GM10847 (cell line): ENCODE results near the gene LRRK1.

Experiments
- POLR2A ChIP-seq: IDR thresholded peaks from 2 replicates; pipeline ENCODE4 v1.6.1; 2011; ENCODE audit not compliant: insufficient read length; ENCODE audit errors: extremely low read depth

Gene LRRK1

DNA sequence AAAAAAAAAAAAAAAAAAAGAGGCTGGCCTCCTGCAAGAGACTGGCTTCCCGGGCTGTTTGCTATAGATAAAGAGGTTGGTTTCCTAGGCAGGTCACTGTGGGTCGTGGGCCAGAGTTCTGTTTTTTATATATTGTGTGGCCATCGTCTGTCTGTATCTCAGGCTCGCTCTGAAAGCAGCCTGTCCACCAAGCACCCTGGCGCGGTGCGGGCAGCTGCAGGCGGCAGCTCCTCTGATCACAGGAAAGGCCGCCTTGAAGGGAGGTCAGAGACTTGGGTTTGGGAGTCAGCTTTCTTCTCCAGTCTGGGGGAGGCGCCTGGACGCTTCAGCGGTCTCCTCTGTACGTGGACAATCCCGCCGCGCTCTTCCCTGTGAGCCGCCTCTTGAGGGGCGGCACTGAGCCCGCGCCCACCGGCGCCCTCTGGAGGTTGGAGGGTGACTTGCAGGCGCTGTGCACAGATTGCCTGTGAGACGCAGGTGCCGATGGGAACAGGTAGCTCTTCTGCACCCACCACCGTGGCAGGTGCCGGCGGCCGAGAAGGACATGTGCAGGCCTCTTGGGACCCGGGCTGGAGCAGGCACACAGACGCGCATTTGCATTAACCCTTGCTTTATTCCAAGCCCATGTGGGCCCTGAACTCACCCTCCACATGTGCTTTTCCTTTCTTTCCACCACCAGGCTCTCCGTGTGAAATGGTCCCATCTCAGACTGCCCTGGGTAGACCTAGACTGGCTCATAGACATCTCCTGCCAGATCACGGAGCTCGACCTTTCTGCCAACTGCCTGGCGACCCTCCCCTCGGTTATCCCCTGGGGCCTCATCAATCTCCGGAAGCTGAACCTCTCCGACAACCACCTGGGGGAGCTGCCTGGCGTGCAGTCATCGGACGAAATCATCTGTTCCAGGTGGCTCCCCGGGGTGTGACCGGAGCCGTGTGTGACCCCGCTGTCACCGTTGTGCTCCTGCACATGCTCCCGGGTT, 89.3 kb downstream of the LRRK1 start:
- TF ChIP-seq POLR2A = no peak

DNA sequence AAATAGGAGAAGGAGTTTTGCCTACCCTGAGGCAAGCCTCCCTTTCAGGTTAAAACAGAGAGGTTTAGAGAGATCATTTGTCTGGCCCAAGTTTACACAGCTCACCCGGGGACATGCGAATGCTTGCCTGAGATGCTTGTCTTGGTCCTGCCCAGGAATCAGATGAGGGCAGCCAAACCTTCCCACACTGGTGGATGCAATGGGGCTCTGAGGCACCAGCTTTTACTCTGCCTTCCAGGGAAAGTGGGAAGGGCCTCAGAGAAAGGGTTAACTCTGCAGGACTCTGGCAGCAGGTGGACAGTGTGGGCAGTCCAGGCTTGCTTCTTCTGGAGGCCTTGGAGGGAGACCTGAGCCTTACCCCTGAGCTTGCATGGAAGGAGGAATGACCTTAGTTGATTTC, 90.0 kb downstream of the LRRK1 start:
- TF ChIP-seq POLR2A = no peak

DNA sequence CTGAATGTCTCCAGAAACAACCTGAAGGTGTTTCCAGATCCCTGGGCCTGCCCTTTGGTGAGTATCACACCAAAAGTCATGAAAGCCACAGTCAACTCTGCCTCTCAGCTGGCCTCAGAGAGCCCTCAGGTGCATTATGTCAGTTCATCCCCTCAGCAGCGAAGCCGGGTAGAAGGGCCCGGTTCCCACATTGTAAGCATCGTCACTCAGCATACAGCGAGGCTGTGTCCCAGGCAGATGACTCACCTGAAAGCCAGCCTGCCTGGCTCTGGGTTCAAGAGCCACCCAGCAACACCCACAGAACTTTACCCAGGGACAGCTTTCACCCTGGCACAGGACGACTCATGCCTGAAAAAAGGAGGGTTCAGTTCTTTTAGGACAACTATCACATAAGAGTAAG, 91.6 kb downstream of the LRRK1 start:
- TF ChIP-seq POLR2A = no peak

DNA sequence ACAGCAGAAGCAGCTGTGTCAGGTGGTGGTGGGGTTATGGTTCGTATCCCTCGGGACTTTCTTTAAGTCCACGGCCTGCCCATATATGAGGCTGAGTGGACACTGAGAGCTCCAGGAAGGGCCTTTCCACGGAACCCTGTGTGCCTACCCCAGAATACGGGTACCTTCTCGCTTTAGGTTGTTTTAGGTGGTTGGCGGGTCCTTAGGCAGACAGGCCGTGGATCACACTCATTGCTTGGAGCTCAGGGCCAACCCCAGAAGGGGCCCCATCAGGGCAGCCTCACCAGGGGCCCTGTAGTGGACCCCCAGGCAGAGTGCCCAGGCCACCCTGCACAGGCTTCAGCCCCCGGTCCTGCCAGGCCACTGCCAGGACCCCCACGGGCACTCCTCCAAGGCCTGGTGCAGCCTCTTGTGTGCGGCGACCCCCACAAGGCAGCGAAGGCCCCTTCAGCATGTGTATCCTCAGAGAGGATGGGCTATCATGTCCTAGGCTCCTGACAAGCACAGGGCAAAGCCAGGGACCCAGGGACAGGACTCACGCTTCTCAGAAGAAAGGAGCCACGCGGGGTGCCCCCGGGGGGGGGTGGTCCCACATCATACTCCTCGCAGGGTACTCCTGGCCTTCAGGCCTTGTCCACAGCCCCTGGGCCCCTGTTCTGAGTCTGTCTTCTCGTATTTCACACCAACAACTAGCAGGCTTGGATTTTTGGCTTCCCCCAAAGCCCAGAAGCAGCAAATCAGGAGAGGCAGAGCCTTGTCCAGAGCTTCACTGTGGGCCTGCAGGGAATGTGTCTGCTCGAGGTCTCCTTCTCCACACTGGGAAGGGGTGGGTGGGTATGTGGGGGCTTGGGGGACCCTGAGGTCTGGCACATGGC, 93.4 kb downstream of the LRRK1 start:
- no peak for TF ChIP-seq POLR2A

DNA sequence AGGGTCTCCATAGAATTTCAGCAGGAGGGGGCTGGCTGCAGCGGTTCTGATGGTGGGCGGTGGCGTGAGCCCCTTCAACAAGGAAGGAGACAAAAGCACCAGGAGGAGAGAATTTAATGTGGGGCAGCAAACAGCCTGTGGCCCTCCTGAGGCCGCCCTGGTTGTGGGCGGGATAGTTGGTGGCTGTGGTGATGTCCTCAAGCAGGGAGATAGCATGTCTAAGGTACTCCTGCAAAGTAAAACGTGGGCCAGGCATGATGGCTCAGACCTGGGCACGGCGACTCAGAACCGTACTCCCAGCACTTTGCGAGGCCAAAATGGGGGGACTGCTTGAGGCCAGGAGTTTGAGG, 94.0 kb downstream of the LRRK1 start:
- no peak for TF ChIP-seq POLR2A

DNA sequence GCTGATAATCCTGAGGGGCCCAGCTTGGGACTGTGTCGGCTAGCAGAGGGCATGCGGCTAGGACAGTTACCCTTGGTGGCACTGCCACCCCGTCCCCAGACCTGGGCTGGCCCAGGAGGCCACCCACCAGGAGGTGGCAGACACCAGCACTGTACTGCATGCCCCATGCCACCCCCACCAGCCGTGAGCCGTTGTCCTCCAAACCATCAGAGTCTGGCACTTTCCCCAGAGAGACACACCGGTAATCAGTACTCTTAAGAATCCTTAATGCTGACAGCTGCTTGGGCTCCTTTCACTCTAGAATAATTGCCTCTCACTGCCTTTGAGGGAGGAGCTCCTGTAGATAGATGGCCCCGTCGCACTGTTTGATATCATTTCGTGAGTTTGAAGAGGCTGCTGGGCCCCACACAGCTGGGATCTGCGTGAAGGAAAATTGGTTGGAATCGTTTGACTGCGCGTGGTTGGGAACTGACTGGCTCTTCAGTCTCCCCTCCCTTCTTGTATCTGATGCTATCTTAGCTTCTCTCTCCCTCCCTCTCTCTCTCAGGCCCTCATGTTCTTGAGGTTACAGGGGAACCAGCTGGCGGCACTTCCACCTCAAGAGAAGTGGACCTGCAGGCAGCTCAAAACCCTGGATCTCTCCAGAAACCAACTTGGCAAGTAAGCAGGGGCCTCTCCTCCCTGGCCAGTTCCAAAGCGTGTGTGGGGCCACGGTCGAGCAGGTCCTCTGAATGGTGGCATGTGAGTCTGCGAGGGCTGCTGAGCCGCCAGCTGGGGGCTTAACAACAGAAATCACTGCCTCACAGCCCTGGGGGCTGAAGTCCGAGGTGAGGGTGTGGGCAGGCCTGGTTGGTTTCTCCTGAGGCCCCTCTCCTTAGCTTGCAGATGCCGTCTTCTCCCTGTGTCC, 94.9 kb downstream of the LRRK1 start:
- no peak for TF ChIP-seq POLR2A

DNA sequence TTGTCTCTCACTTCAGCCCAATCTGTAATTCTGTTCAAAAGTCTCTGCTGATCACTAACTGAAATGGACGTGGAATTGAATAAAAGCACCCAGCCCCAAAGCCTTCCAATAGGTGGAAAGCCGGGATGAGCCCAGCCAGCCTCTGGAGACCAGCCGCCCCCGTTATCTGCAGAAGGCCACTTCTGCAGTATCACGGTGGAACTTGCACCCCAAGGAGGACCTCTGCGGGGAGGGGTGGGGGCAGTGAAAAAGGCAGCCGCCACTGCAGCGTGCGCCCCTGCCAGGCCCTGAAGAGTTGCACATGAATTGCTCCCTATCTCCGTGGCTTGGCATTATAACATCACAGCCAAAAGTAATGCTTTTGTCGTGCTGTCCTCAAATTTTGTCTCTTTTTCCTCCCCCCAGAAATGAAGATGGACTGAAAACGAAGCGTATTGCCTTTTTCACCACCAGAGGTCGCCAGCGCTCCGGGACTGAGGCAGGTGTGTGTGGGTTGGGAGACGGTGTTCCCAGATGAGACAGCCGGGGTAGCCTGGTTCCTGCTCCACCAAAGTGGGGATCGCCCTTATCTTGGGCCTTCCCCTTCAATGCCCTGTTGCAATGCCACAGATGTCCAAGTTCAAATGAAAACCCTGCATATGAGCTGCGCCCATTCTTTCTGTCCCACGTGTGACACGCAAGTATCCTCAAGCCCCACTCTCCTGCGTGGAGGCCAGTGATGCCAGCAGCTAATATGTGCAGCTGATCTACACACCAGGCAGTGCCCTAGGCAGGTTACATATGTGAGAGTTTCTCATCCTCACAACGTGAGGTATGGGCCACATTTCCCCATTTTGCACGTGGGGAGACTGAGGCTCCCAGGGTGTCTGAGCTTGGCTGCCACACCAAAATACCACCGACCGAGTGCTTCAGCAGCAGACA, 96.0 kb downstream of the LRRK1 start:
- TF ChIP-seq POLR2A = no peak

DNA sequence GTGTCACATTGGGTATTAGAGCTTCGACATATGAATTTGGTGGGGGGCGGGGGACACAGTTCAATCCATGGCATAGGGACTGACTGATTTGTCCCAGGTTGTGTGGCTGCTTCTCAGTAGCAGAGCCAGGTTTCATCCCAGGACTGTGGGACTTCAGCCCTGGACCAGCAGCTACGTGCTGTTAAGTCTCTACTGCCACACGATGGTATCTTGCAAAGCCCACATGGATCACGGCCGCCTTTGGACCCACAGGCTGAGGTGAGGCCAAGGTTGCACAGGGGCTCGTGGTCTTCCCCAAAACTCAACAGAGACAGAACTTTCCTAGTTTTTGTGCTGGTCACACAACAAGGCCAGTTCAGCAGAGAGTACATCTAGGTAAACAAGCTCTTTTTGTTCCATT, 97.4 kb downstream of the LRRK1 start:
- no peak for TF ChIP-seq POLR2A

DNA sequence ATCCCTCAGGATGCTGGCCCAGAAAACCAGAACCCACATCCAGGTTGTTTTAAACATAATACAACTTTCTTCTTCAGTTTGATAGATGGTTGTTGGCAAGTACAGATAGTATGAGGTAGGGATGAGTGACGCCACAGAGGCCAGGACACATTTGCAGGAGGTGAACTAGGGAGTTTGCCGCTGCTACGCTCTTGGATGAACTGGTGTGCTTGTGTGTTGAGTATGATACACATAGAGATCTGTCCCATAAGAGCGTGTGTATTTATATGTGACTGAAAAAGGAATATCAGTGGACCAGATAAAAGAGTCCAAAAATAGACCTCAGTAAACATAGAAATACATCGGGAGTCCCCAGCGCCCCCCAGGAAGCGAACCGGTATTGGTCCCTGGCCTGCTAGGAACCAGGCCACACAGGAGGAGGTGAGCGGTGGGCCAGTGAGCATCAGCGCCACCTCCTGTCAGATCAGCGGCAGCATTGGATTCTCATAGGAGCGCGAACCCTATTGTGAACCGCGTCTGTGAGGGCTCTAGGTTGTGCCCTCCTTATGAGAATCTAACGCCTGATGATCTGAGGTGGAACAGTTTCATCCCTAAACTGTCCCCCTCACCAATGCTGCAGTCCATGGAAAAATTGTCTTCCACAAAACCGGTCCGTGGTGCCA, 98.1 kb downstream of the LRRK1 start:
- TF ChIP-seq POLR2A = no peak

DNA sequence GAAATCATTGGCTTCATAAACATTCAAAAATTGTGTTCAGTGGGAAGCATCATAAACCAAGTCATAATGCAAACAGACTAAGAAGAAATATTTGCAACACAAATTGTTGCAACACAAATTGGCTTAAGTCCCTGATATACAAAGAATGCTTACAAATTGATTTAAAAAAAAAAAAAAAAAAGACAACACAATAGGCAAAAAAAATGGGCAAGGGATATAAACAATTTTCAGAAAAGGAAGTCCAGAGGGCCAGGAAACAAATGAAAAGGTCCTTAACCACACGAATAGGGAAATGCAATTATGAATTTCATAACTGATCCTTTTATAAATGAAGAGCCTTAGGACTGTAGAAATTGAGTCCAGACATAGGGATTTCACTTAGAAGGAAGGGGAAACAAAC, 98.9 kb downstream of the LRRK1 start:
- no peak for TF ChIP-seq POLR2A

DNA sequence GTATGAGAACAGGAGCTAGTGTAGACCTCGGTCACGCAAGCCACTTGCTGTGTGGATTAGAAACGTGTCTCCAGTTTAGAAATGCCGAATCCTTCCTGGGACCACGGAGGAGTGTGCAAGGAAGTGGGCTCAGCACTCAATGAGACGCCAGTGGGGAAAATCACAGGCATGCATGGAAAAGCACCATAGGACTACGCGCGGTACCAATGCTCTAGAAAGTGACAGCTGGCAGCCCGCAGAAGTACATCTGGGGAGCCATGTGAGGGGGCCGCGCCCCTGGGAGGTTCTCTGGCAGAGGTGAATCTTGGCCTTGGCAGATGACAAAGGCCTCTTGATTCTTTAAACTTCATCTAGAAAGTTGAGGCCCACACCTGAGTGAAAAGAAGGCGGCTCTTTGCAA, 99.3 kb downstream of the LRRK1 start:
- TF ChIP-seq POLR2A = no peak

DNA sequence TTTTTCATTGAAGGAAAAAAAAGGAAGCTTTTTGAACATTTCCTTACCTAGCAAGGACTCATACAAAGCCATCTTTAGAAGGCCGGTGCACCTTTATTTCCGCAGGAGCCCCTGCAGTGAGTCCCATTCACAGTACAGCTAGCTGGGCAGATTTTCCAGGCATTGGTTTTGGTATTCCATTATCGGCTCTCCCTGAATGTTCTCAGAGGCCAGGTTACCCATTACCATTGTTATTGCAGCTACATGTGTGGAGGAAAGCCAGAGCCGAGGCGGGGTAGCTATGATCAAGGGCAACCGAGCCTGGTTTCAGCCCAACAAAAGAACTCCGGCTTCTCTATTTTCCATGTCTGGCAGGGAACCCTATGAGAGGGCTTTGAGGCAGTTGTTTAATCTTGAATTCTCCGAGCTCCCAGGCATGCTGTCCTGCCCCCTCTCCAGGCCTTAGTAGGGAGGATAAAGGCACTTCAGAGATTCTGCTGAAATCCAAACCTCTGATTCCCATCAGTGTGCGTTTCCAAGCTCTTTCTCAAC, 100.3 kb downstream of the LRRK1 start:
- TF ChIP-seq POLR2A = no peak

DNA sequence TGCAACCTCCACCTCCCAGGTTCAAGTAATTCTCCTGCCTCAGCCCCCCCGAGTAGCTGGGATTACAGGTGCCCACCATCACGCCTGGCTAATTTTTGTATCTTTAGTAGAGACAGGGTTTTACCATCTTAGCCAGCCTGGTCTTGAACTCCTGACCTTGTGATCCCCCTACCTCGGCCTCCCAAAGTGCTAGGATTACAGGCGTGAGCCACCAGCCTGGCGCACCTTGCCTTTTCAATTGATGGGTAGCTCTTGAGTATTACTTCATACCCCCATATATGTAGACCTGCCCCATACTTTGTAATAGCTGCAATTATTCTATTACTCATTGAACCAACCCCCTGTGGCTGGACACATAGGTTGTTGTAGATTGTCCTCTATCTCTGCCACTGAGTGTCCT, 101.3 kb downstream of the LRRK1 start:
- TF ChIP-seq POLR2A = no peak
